HAP-1 (cell line): ENCODE data around the gene RAB19.
"Not testable (repeated sequence)": the region's sequence is repeated elsewhere in the genome, so short reads cannot be mapped to it uniquely, and the experiment has no call there.

ENCODE experiments used
- DNase-seq, 2 experiments: peaks; one replicate each; pipeline ENCODE4 v3.0.0-alpha.2; 2016 to 2020; ENCODE audit warnings: low spot score in 2 of 2
- H3K27me3 ChIP-seq: fragments of 250-450 bp; sonication (Bioruptor Pico); 2 replicates; pipeline ENCODE4 v1.5.1; 2020; ENCODE audit warnings: low read depth, mild to moderate bottlenecking, moderate library complexity
- H3K36me3 ChIP-seq: fragments of 250-450 bp; sonication (Bioruptor Pico); replicated peaks from 2 replicates; pipeline ENCODE4 v1.5.1; 2020; ENCODE audit warnings: mild to moderate bottlenecking
- H3K4me1 ChIP-seq: fragments of 250-450 bp; sonication (Bioruptor Pico); 2 replicates; pipeline ENCODE4 v1.5.1; 2020; ENCODE audit warnings: mild to moderate bottlenecking
- H3K4me3 ChIP-seq: fragments of 250-450 bp; sonication (Bioruptor Pico); 2 replicates; pipeline ENCODE4 v1.5.1; 2020; ENCODE audit warnings: mild to moderate bottlenecking, moderate library complexity
- H3K9me3 ChIP-seq: fragments of 250-450 bp; sonication (Bioruptor Pico); 2 replicates; pipeline ENCODE4 v1.5.1; 2020; ENCODE audit warnings: mild to moderate bottlenecking, moderate library complexity
- in situ Hi-C: fragments of 300-500 bp; cut with MboI; formaldehyde crosslinking; loops from 3 replicates; pipeline ENCODE4 v1.14.3; 2020; ENCODE audit warnings: low sequenced_read_pairs, inconsistent platforms, mixed read lengths

RAB19 gene

DNA sequence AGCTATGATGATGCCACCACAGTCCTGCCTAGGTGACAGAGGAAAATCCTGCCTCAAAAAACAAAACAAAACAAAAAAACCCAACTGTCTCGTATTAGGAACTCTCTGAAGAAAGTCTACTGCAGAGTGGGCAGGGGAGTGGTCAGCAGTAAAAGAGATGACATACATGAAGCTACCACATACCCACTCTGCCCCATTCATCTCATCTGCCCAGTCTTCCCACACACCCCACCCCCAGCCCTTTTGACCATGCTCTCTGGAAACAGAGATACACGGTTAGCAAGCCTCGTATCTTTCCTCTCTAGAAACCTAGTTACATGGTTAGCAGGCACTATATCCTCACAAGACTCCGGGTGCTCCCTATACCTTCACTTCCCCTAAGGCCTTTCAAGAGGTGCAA is 13.8 kb upstream of the RAB19 start:
- Histone ChIP-seq H3K4me3 (no peak overlapping the region), H3K36me3 (no peaks in the 10 kb centered on the region), H3K9me3 (no peaks in the 10 kb centered on the region), H3K4me1 (no peaks in the 10 kb centered on the region), H3K27me3 (no peaks in the 10 kb centered on the region)
- in situ Hi-C loops = no loop called here
- no peak for DNase-seq

DNA sequence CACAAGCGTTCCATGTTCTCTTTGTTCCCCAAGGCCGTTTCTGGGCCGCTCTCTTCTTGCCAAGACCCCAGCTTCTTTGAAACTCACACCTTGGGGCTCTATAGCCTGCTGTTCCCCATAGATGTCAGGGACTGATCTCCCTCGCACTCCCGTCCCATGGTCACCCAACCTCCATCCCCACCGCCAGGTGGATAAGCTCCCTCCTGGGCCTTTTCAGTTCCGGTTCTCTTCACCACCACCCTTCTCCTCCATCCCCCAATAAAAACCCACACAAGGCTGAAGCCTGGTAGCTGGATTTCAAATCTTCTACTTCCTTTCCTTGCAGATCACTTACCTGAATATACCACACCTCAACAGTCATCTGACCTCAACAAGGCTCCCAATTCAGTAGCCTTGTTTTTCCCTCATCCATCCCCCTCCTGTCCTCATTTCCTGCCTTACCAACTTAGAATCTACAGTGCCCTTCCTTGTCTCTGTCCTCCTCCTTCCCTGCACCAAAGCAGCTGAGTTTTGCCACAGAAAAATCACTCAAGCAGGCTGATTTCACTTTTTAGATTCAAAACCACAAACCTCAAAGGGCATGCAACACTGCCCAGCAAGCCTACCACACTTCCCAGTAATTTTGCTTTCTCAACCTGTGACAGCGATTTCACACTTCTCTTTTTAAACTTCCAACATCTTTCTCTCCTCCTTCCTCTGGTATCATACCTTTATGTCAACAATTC is 13.2 kb upstream of the RAB19 start:
- Histone ChIP-seq H3K4me3 (no peak overlapping the region), H3K36me3 (no peaks in the 10 kb centered on the region), H3K27me3 (no peaks in the 10 kb centered on the region), H3K4me1 (no peaks in the 10 kb centered on the region), H3K9me3 (no peaks in the 10 kb centered on the region)
- DNase-seq = no peak
- in situ Hi-C loops = no loop called here

DNA sequence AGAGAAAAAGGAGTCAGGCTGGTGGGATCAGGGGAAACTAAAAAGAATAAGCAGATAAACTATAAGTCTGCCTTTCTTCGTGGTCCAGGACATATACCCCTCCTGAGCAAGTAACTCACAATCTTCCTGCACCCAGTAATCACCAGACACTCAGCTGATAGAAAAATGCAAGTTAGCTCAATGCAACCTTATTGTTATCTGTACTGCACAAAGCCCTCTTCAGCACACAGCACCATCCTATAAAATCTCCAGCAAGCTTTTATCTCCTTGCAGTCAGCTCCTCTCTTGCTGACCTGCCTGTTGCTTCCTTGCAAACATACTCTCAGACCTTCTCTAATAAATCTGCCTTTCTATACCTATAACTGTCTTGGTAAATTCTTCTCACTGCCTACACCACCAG is 12.2 kb upstream of the RAB19 start:
- Histone ChIP-seq H3K4me3 (no peak overlapping the region), H3K9me3 (no peaks in the 10 kb centered on the region), H3K4me1 (peaks cover 2% of the 10 kb centered on the region; the same call in 1 of the 2 replicates), H3K36me3 (no peaks in the 10 kb centered on the region), H3K27me3 (no peaks in the 10 kb centered on the region)
- in situ Hi-C loops = no loop called here
- DNase-seq = no peak

DNA sequence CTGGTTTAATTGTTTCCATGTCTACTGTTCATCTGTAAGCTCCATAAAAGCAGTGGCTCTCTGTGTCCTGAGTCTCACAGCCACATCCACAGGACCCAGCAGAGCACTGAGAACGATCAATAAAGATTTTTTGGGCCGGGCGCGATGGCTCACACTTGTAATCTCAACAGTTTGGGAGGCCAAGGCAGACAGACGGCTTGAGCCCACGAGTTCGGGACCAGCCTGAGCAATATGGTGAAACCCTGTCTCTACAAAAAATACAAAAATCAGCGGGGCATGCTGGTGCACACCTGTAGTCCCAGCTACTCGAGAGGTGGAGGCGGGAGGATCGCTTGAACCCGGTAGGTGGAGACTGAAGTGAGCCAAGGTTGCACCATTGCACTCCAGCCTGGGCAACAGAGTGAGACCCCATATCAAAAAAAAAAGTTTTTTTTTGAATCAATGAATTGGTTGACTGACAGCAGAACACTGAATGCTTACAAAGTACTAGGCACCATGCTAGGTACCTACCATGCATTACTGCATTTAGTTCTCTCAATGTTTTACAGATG is 10.0 kb upstream of the RAB19 start:
- Histone ChIP-seq H3K4me3 (no peak overlapping the region), H3K36me3 (no peaks in the 10 kb centered on the region), H3K27me3 (no peaks in the 10 kb centered on the region), H3K4me1 (peaks cover 7% of the 10 kb centered on the region), H3K9me3 (no peaks in the 10 kb centered on the region)
- no peak for DNase-seq
- in situ Hi-C loops = no loop called here

DNA sequence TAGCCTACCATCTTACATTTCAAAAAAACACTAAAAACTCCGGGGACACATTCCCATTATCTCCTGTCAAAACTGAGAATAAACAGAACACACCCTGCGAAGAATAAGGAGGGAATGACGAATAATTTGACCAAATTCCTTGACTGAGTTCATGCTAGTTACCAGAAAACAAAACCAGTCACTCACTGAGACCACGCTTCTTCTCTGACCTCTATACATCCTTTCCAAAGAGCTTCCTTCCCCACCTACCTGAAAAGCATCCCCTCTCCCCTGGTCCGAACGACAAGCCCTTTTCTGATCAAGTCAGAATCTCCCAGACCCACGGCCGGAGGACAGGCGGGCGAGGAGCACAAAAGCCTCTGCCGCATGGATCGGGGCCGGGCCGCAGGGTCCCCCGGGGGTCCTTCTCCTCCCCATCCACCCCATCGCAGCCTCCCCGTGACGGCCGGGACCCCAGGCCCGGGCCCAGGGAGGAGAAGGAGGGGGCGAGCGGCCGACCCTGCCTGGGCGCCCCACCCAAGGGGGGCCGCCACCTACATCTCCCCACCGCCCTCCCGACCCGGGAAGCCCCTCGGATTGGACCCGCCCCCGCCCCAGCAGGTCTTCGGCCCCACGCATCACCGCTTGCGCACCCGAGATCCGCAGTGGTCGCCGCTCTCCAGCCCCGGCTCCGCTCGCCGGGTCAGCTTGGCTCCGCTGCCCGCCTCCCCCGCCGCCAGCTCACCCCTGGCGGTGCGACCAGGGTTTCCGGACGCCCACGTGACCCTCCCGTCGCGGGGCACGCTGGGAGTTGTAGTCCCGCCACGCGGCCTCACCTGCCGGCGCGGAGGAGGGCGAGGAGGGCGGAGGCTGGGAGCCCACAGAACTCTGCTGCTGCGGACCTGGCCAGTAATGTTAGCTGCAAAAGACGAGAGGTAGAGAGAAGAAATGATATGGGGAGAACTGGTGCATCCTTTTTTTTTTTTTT is 5.8 kb upstream of the RAB19 start, which contains the start of gene SLC37A3:
SLC37A3 (minus strand) TSS at position 747 of the 967 bp plus-strand sequence. CDS start 16,004 bp downstream, outside the sequence.
- no peaks in the 10 kb centered on the region for H3K9me3 ChIP-seq
- H3K4me3 ChIP-seq = peak within 1 kb of the TSS; percentile 93
- no peaks in the 10 kb centered on the region for H3K27me3 ChIP-seq
- DNase-seq = peak; percentile 74 to 90
- peaks cover 7% of the 10 kb centered on the region for H3K4me1 ChIP-seq
- in situ Hi-C loops = no loop called here
- no peaks in the 10 kb centered on the region for H3K36me3 ChIP-seq

DNA sequence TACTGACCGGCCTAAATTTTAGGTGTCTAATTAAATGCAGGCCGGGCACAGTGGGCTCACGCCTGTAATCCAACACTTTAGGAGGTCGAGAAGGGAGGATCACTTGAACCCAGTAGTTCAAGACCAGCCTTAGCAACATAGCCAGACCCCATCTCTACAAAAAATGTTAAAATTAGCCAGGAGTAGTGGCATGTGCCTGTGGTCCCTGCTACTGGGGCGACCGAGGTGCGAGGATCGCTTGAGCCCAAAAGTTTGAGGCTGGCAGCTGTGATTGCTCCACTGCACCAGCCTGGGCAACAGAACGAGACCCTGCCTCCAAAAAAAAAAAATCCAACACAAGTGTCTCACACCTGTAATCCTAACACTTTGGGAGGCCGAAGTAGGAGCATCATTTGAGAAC is 5.0 kb upstream of the RAB19 start:
- in situ Hi-C loops = no loop called here
- H3K36me3 ChIP-seq = no peaks in the 10 kb centered on the region
- no peak overlapping the region; the same call in 1 of the 2 replicates for H3K4me3 ChIP-seq
- H3K9me3 ChIP-seq = no peaks in the 10 kb centered on the region
- H3K27me3 ChIP-seq = no peaks in the 10 kb centered on the region
- DNase-seq = no peak
- peaks cover 7% of the 10 kb centered on the region for H3K4me1 ChIP-seq

DNA sequence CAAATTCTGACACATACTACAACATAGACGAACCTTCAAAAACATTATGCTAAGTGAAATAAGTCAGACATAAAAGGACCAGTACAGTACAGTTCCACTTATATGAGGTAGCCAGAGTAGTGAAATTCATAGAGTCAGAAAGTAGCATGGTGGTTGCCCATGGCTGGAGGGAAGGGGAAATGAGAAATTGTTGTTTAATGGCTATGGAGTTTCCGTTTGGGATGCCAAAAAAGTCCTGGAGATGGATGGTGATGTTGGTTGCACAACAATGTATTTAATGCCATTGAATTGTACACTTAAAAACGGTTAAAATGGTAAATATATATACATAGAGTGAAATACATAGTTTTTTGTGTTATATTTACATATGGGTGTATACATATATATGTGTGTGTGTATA is 3.5 kb upstream of the RAB19 start:
- no peak for DNase-seq
- no peaks in the 10 kb centered on the region for H3K9me3 ChIP-seq
- H3K4me1 ChIP-seq = peaks cover 7% of the 10 kb centered on the region
- in situ Hi-C loops = no loop called here
- H3K36me3 ChIP-seq = no peaks in the 10 kb centered on the region
- H3K4me3 ChIP-seq = no peak overlapping the region
- H3K27me3 ChIP-seq = no peaks in the 10 kb centered on the region

DNA sequence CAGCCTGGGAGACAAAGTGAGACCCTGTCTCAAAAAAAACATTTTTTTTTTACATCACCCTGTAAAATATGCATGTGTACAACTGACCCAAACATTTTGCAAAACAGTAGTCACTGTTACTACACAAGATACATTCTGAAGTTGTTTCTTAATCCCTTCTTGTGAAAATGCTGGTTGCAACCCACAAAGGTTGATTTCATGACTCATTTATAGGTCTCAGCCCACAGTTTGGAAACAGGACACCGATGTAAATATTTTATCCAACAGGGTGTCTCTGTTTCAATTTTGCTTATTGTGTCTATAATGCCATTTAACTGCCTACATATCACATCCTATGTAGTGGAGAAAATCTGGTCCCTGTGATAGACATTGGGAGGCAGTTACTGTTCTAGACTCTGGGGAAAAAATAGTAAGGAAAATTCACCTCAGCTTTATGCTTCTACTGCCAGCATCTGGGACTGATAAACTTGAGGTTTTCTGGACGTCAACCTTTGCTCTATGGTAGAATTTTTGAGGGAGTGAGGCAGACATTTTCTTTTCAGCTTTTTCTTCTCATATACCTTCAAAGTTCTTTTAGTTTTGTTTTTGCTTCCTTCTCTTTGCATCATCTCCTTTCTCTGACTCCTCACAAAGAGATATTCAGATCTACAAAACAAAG is 1.6 kb upstream of the RAB19 start:
- in situ Hi-C loops = no loop called here
- no peaks in the 10 kb centered on the region for H3K27me3 ChIP-seq
- H3K4me1 ChIP-seq = peaks cover 2% of the 10 kb centered on the region
- no peak for DNase-seq
- no peaks in the 10 kb centered on the region for H3K36me3 ChIP-seq
- H3K4me3 ChIP-seq = no peak overlapping the region
- H3K9me3 ChIP-seq = no peaks in the 10 kb centered on the region

DNA sequence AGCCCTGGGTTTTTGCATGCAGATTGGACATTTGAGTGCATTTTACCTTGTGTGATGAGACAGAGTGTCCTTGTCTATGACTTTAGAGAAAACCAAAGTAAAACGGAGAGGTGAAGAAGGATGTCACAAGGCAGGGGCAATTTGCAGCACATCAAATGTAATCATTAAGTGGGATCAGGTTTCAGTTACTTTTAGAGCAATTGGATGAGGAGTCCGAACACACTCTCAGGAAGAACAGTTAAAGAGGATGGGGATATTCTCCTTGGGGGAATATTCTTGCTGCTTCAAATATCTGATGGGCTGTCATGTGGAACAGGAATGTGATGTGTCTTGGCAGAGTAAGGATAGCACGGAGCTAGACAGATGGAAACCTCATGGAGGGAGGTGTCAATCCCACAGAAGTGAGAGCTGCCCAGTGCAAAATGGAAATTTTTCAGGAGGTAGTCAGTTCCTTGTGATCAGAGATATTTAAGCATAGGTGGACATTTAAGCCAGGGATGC is 757 bp downstream of the RAB19 start:
- no peaks in the 10 kb centered on the region for H3K27me3 ChIP-seq
- H3K9me3 ChIP-seq = no peaks in the 10 kb centered on the region
- H3K36me3 ChIP-seq = no peaks in the 10 kb centered on the region
- no peak overlapping the region for H3K4me3 ChIP-seq
- no peak for DNase-seq
- in situ Hi-C loops = no loop called here
- no peaks in the 10 kb centered on the region for H3K4me1 ChIP-seq

DNA sequence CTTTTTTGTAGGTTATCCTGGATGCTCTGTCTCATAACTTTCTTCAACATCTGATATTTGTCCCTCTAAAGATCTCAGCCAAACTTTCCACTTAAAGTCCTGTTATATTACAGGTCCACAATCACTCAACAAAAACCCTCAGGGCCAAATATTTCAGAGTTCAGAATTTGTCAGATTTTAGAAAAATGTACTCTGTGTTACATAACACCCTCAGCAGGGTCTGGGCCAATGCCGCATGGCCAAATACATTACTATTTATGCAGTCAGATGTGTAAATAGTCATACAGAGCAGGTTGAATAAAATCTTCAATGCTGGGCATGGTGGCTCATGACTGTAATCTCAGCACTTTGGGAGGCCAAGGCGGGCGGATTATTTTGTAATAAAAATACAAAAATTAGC is 11.5 kb downstream of the RAB19 start:
- no peaks in the 10 kb centered on the region for H3K36me3 ChIP-seq
- DNase-seq = no peak
- H3K4me1 ChIP-seq = no peaks in the 10 kb centered on the region
- no peaks in the 10 kb centered on the region for H3K9me3 ChIP-seq
- peaks cover 3% of the 10 kb centered on the region; the same call in 1 of the 2 replicates for H3K27me3 ChIP-seq
- no peak overlapping the region for H3K4me3 ChIP-seq
- in situ Hi-C loops = no loop called here

DNA sequence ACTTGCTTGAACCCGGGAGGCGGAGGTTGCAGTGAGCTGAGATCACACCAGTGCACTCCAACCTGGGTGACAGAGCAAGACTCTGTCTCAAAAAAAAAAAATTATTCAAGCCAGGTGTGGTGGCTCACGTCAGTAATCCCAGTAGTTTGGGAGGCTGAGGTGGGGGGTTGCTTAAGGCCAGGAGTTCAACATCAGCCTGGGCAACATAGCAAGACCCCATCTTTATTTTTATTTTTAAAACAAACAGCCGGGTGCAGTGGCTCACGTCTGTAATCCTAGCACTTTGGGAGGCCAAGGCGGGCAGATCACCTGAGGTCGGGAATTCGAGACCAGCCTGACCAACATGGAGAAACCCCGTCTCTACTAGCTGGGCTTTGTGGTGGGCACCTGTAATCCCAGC is 12.0 kb downstream of the RAB19 start:
- in situ Hi-C loops, DNase-seq, H3K9me3 ChIP-seq, H3K27me3 ChIP-seq, H3K36me3 ChIP-seq, H3K4me3 ChIP-seq, H3K4me1 ChIP-seq: not testable (repeated sequence)

DNA sequence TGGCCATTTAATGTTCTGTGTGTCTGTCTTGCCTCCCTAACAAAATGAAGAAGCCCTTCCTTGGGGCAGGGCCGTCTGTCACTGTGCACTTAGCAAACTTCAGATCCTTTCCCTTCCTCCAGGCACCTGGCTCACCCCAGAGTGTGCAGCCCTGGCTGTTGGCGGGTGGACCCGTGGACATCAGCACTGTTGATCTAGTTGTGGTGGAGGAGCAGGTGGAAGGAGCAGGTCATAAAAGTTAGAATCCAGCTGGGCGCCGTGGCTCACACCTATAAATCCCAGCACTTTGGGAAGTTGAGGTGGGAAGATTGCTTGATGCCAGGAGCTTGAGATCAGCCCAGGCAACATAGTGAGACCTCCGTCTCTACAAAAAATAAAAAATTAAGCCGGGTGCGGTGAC is 12.7 kb downstream of the RAB19 start:
- Histone ChIP-seq H3K27me3 (peaks cover 3% of the 10 kb centered on the region; the same call in 1 of the 2 replicates), H3K9me3 (no peaks in the 10 kb centered on the region), H3K36me3 (no peaks in the 10 kb centered on the region), H3K4me1 (no peaks in the 10 kb centered on the region), H3K4me3 (no peak overlapping the region)
- no peak for DNase-seq
- in situ Hi-C loops = no loop called here

DNA sequence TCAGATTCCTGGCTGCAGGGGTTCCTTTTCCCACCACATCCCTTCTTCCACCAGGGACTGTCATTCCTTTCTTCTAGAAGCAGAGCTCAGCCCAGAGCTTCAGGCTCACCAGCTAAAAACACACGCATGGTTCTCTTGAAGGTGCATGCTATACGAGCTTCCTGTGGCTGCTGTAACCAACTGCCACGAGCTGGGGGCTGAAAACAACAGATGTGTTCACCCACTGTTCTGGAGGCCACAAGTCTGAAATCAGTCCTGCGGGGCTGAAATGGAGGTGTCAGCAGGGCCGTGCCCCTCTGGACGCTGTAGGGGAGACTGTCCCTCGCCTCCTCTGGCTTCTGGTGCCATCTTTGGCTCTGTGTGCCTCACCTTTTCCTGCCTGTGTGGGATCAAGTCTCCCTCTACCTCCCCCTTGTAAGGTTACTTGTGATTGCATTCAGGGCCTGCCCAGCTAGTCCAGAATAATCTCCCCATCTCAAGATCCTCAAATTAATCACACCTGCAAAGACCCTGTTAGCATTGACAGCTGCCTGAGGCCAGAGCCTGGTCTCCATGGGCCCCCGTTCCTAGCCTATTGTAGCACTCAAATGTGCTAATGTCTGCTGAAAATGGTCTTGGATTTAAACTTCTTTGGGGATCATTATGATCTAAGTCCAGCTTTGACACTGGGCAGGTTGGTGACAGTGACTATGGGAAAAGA is 13.7 kb downstream of the RAB19 start:
- Histone ChIP-seq H3K9me3 (no peaks in the 10 kb centered on the region), H3K4me1 (no peaks in the 10 kb centered on the region), H3K27me3 (peaks cover 3% of the 10 kb centered on the region; the same call in 1 of the 2 replicates), H3K36me3 (no peaks in the 10 kb centered on the region), H3K4me3 (no peak overlapping the region)
- in situ Hi-C loops = no loop called here
- no peak for DNase-seq
